HEK293 (cell line): ENCODE data around the gene LCN2.

Experiments
- CTCF ChIA-PET: fragments of 350-600 bp; formaldehyde crosslinking; extraction: SDS; loops from one replicate; lab custom pipeline; 2021; ENCODE audit warnings: antibody characterized with exemption; lab: Yijun Ruan, JAX
- POLR2A ChIA-PET: fragments of 300-600 bp; formaldehyde crosslinking; extraction: SDS; loops from one replicate; lab custom pipeline; 2020; ENCODE audit warnings: antibody characterized with exemption, inconsistent platforms; lab: Yijun Ruan, JAX
- H3K27ac ChIP-seq: fragments of 200-500 bp; sonication (Bioruptor generic); 2 replicates; pipeline ENCODE4 v1.5.1; 2014; ENCODE audit warnings: low read depth, low read length, control low read depth, inconsistent platforms; ENCODE audit errors: extremely low read depth
- H3K36me3 ChIP-seq, 2 experiments: fragments of 200-500 bp in 1 of 2; sonication (Bioruptor generic) in 1 of 2; 1 replicate in 1 of 2; 2 replicates in 1 of 2; pipeline ENCODE4 v1.5.1; 2014 to 2017; ENCODE audit warnings: inconsistent platforms in 2 of 2, low read length in 2 of 2; ENCODE audit not compliant: control insufficient read depth in 2 of 2, insufficient read depth in 1 of 2
- H3K4me1 ChIP-seq: fragments of 200-500 bp; sonication (Bioruptor generic); 2 replicates; pipeline ENCODE4 v1.5.1; 2014; ENCODE audit warnings: mild to moderate bottlenecking, low read length, inconsistent platforms; ENCODE audit not compliant: control insufficient read depth, insufficient read depth
- H3K4me3 ChIP-seq: 2 replicates; pipeline ENCODE4 v1.5.1; 2011; ENCODE audit warnings: low read depth, mild to moderate bottlenecking, control low read depth, low read length, moderate library complexity
- H3K9me3 ChIP-seq: fragments of 200-500 bp; sonication (Bioruptor generic); 2 replicates; pipeline ENCODE4 v1.5.1; 2014; ENCODE audit warnings: low read depth, low read length, inconsistent platforms; ENCODE audit not compliant: control insufficient read depth, insufficient read depth
- ATF2 ChIP-seq: fragments of 450-650 bp; formaldehyde crosslinking; IDR thresholded peaks from 2 replicates; pipeline ENCODE4 v1.5.1; 2016; ENCODE audit warnings: missing biosample characterization, missing genetic modification characterization, low read depth
- GLIS2 ChIP-seq: fragments of 450-650 bp; formaldehyde crosslinking; IDR thresholded peaks from 2 replicates; pipeline ENCODE4 v1.5.1; 2016; ENCODE audit warnings: missing biosample characterization, missing genetic modification characterization
- TCF7L2 ChIP-seq: IDR thresholded peaks from 2 replicates; pipeline ENCODE4 v1.6.1; 2011; ENCODE audit warnings: low read depth, mild to moderate bottlenecking, inconsistent platforms, low read length, moderate library complexity, borderline replicate concordance
- ZBTB48 ChIP-seq: fragments of 450-650 bp; formaldehyde crosslinking; IDR thresholded peaks from 2 replicates; pipeline ENCODE4 v1.5.1; 2016; ENCODE audit warnings: missing biosample characterization, missing genetic modification characterization
- ZIC2 ChIP-seq: fragments of 450-650 bp; formaldehyde crosslinking; IDR thresholded peaks from 2 replicates; pipeline ENCODE4 v1.5.1; 2016; ENCODE audit warnings: missing biosample characterization, missing genetic modification characterization
- ZNF10 ChIP-seq: fragments of 450-650 bp; formaldehyde crosslinking; IDR thresholded peaks from 2 replicates; pipeline ENCODE4 v1.5.1; 2017; ENCODE audit warnings: missing biosample characterization, missing genetic modification characterization
- ZNF23 ChIP-seq: fragments of 450-650 bp; formaldehyde crosslinking; IDR thresholded peaks from 2 replicates; pipeline ENCODE4 v1.5.1; 2016; ENCODE audit warnings: missing biosample characterization, missing genetic modification characterization, borderline replicate concordance
- ZNF24 ChIP-seq: fragments of 450-650 bp; formaldehyde crosslinking; IDR thresholded peaks from 2 replicates; pipeline ENCODE4 v1.5.1; 2016; ENCODE audit warnings: missing biosample characterization, missing genetic modification characterization
- ZNF341 ChIP-seq: fragments of 450-650 bp; formaldehyde crosslinking; IDR thresholded peaks from 2 replicates; pipeline ENCODE4; 2016; ENCODE audit warnings: low read depth, missing biosample characterization, missing genetic modification characterization
- ZNF394 ChIP-seq: fragments of 450-650 bp; formaldehyde crosslinking; IDR thresholded peaks from 2 replicates; pipeline ENCODE4 v1.5.1; 2016; ENCODE audit warnings: missing biosample characterization, missing genetic modification characterization, mild to moderate bottlenecking, moderate library complexity, borderline replicate concordance
- ZNF843 ChIP-seq: fragments of 450-650 bp; formaldehyde crosslinking; IDR thresholded peaks from 2 replicates; pipeline ENCODE4 v1.5.1; 2016; ENCODE audit warnings: missing biosample characterization, missing genetic modification characterization
- ZSCAN23 ChIP-seq: fragments of 450-650 bp; formaldehyde crosslinking; IDR thresholded peaks from 2 replicates; pipeline ENCODE4 v1.5.1; 2016; ENCODE audit warnings: missing biosample characterization, missing genetic modification characterization
- TF ChIP-seq, protein P1 (sequence below): fragments of 450-650 bp; formaldehyde crosslinking; IDR thresholded peaks from 2 replicates; pipeline ENCODE4 v1.5.1; 2016; ENCODE audit warnings: missing biosample characterization, missing genetic modification characterization, borderline replicate concordance
- TF ChIP-seq, protein P2 (sequence below): fragments of 450-650 bp; formaldehyde crosslinking; IDR thresholded peaks from 2 replicates; pipeline ENCODE4 v1.5.1; 2016; ENCODE audit warnings: missing biosample characterization, missing genetic modification characterization
- TF ChIP-seq, protein P3 (sequence below): fragments of 450-650 bp; formaldehyde crosslinking; IDR thresholded peaks from 2 replicates; pipeline ENCODE4 v1.5.1; 2016; ENCODE audit warnings: missing biosample characterization, missing genetic modification characterization
- TF ChIP-seq, protein P4 (sequence below): fragments of 450-650 bp; formaldehyde crosslinking; IDR thresholded peaks from 2 replicates; pipeline ENCODE4 v1.5.1; 2017; ENCODE audit warnings: missing biosample characterization, missing genetic modification characterization

The LCN2 gene

DNA sequence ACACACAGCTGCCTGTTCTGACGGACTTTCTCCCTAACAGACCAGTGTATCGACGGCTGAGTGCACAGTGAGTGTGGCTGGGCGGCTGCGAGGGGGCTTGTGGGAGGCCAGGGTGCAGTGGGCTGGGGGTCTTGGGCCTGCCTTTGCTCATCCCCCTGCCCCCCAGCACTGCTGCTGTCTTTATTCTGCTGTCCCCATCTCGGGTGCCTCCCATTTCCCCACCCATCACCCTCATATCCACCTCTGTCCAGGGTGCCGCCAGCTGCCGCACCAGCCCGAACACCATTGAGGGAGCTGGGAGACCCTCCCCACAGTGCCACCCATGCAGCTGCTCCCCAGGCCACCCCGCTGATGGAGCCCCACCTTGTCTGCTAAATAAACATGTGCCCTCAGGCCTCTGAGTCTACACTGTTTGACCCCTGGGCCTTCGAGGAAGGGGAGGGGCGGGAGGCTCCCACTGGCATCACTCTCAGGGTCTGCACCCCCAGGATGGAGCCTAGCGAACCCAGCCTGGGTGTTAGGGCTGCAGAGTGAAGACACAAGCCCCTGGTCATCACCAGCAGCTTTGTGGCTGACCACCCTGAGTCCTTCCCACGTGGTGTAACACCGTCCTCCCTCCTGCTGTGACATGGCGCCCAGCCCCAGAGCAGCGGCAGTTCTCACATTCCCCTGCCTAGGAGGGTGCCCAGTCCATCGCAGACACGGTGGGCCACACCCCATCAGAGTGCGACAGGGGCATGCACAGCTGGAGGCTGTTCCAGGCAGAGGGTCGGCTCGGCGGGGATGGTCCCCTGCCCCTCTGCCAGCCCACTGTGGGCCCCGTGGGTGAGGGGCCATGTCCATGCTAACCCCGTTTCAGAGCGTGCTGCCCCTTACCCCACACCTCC is 4.0 kb downstream of the LCN2 start:
- Histone ChIP-seq H3K4me1 (no peaks in the 10 kb centered on the region), H3K9me3 (no peaks in the 10 kb centered on the region), H3K4me3 (no peak overlapping the region), H3K27ac (no peak overlapping the region), H3K36me3 (no peaks in the 10 kb centered on the region)
- TF ChIP-seq GLIS2 (tag by site-specific recombination) (peak; percentile 22; the same call in 1 of the 2 replicates), ZNF10 (tag by site-specific recombination) (peak; percentile 85), ZIC2 (tag by site-specific recombination) (peak; percentile 69), ZBTB48 (tag by site-specific recombination) (no peak), ZNF341 (tag by site-specific recombination) (peak; percentile 31)
- TF ChIP-seq, protein P1, sequence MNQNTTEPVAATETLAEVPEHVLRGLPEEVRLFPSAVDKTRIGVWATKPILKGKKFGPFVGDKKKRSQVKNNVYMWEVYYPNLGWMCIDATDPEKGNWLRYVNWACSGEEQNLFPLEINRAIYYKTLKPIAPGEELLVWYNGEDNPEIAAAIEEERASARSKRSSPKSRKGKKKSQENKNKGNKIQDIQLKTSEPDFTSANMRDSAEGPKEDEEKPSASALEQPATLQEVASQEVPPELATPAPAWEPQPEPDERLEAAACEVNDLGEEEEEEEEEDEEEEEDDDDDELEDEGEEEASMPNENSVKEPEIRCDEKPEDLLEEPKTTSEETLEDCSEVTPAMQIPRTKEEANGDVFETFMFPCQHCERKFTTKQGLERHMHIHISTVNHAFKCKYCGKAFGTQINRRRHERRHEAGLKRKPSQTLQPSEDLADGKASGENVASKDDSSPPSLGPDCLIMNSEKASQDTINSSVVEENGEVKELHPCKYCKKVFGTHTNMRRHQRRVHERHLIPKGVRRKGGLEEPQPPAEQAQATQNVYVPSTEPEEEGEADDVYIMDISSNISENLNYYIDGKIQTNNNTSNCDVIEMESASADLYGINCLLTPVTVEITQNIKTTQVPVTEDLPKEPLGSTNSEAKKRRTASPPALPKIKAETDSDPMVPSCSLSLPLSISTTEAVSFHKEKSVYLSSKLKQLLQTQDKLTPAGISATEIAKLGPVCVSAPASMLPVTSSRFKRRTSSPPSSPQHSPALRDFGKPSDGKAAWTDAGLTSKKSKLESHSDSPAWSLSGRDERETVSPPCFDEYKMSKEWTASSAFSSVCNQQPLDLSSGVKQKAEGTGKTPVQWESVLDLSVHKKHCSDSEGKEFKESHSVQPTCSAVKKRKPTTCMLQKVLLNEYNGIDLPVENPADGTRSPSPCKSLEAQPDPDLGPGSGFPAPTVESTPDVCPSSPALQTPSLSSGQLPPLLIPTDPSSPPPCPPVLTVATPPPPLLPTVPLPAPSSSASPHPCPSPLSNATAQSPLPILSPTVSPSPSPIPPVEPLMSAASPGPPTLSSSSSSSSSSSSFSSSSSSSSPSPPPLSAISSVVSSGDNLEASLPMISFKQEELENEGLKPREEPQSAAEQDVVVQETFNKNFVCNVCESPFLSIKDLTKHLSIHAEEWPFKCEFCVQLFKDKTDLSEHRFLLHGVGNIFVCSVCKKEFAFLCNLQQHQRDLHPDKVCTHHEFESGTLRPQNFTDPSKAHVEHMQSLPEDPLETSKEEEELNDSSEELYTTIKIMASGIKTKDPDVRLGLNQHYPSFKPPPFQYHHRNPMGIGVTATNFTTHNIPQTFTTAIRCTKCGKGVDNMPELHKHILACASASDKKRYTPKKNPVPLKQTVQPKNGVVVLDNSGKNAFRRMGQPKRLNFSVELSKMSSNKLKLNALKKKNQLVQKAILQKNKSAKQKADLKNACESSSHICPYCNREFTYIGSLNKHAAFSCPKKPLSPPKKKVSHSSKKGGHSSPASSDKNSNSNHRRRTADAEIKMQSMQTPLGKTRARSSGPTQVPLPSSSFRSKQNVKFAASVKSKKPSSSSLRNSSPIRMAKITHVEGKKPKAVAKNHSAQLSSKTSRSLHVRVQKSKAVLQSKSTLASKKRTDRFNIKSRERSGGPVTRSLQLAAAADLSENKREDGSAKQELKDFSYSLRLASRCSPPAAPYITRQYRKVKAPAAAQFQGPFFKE (tag by site-specific recombination), result no peak
- ChIA-PET POLR2A (no interaction called here), CTCF (interaction anchor here (0.6 to 1.0 kb wide), 4 partner anchors 29 to 660 kb away, joined by 3 to 4 read pairs (median 4); partner anchors contain the start of gene SLC25A25)

- CTCF ChIA-PET, result interaction anchor here (1.3 kb wide), 1 partner anchor 36 kb away, joined by 5 read pairs; no protein-coding TSS in a partner anchor
- H3K4me3 ChIP-seq, result no peak overlapping the region
- no peak overlapping the region for H3K27ac ChIP-seq
- POLR2A ChIA-PET, result no interaction called here
- no peaks in the 10 kb centered on the region for H3K36me3 ChIP-seq
- no peaks in the 10 kb centered on the region for H3K4me1 ChIP-seq
- no peak for TF ChIP-seq ATF2 (tag by site-specific recombination)
- no peak for TF ChIP-seq ZNF394 (tag by site-specific recombination)
- no peak for TF ChIP-seq ZNF23 (tag by site-specific recombination)
- TF ChIP-seq ZSCAN23 (tag by site-specific recombination), result no peak
- TF ChIP-seq, protein P2, sequence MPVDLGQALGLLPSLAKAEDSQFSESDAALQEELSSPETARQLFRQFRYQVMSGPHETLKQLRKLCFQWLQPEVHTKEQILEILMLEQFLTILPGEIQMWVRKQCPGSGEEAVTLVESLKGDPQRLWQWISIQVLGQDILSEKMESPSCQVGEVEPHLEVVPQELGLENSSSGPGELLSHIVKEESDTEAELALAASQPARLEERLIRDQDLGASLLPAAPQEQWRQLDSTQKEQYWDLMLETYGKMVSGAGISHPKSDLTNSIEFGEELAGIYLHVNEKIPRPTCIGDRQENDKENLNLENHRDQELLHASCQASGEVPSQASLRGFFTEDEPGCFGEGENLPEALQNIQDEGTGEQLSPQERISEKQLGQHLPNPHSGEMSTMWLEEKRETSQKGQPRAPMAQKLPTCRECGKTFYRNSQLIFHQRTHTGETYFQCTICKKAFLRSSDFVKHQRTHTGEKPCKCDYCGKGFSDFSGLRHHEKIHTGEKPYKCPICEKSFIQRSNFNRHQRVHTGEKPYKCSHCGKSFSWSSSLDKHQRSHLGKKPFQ (tag by site-specific recombination), result no peak
- no peak for TF ChIP-seq TCF7L2
- no peak for TF ChIP-seq ZNF24
- TF ChIP-seq ZNF843 (tag by site-specific recombination), result no peak
- TF ChIP-seq, protein P3, sequence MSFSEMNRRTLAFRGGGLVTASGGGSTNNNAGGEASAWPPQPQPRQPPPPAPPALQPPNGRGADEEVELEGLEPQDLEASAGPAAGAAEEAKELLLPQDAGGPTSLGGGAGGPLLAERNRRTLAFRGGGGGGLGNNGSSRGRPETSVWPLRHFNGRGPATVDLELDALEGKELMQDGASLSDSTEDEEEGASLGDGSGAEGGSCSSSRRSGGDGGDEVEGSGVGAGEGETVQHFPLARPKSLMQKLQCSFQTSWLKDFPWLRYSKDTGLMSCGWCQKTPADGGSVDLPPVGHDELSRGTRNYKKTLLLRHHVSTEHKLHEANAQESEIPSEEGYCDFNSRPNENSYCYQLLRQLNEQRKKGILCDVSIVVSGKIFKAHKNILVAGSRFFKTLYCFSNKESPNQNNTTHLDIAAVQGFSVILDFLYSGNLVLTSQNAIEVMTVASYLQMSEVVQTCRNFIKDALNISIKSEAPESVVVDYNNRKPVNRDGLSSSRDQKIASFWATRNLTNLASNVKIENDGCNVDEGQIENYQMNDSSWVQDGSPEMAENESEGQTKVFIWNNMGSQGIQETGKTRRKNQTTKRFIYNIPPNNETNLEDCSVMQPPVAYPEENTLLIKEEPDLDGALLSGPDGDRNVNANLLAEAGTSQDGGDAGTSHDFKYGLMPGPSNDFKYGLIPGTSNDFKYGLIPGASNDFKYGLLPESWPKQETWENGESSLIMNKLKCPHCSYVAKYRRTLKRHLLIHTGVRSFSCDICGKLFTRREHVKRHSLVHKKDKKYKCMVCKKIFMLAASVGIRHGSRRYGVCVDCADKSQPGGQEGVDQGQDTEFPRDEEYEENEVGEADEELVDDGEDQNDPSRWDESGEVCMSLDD, result no peak
- TF ChIP-seq, protein P4, sequence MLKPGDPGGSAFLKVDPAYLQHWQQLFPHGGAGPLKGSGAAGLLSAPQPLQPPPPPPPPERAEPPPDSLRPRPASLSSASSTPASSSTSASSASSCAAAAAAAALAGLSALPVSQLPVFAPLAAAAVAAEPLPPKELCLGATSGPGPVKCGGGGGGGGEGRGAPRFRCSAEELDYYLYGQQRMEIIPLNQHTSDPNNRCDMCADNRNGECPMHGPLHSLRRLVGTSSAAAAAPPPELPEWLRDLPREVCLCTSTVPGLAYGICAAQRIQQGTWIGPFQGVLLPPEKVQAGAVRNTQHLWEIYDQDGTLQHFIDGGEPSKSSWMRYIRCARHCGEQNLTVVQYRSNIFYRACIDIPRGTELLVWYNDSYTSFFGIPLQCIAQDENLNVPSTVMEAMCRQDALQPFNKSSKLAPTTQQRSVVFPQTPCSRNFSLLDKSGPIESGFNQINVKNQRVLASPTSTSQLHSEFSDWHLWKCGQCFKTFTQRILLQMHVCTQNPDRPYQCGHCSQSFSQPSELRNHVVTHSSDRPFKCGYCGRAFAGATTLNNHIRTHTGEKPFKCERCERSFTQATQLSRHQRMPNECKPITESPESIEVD, result no peak
- H3K9me3 ChIP-seq, result no peaks in the 10 kb centered on the region
Measured at GRCh38 chr9:128153947-128154695, 4.9 kb downstream of the LCN2 start.
